HEK293 (cell line): Measurements from ENCODE around the gene CUL7.

Experiments
- GLI4 ChIP-seq: fragments of 450-650 bp; formaldehyde crosslinking; IDR thresholded peaks from 2 replicates; pipeline ENCODE4 v1.5.1; 2016; ENCODE audit warnings: missing biosample characterization, missing genetic modification characterization
- KLF10 ChIP-seq: fragments of 450-650 bp; IDR thresholded peaks from 2 replicates; pipeline ENCODE4 v1.5.1; 2018; ENCODE audit warnings: missing biosample characterization, mild to moderate bottlenecking, missing genetic modification characterization
- KLF16 ChIP-seq: fragments of 450-650 bp; formaldehyde crosslinking; IDR thresholded peaks from 2 replicates; pipeline ENCODE4 v1.5.1; 2017; ENCODE audit warnings: missing biosample characterization, missing genetic modification characterization
- KLF9 ChIP-seq: fragments of 450-650 bp; formaldehyde crosslinking; IDR thresholded peaks from 2 replicates; pipeline ENCODE4 v1.5.1; 2016; ENCODE audit warnings: missing biosample characterization, missing genetic modification characterization, low read depth
- MYNN ChIP-seq: fragments of 450-650 bp; formaldehyde crosslinking; IDR thresholded peaks from 2 replicates; pipeline ENCODE4 v1.5.1; 2016; ENCODE audit warnings: missing biosample characterization, missing genetic modification characterization, borderline replicate concordance
- SCRT2 ChIP-seq: fragments of 450-650 bp; formaldehyde crosslinking; IDR thresholded peaks from 2 replicates; pipeline ENCODE4 v1.5.1; 2016; ENCODE audit warnings: missing biosample characterization, missing genetic modification characterization
- SETDB1 ChIP-seq: IDR thresholded peaks from one replicate; pipeline ENCODE4 v1.6.1; 2017; ENCODE audit warnings: mild to moderate bottlenecking, low read length, moderate library complexity, mixed read lengths; ENCODE audit not compliant: insufficient read length
- SP2 ChIP-seq: fragments of 450-650 bp; formaldehyde crosslinking; IDR thresholded peaks from 2 replicates; pipeline ENCODE4 v1.5.1; 2016; ENCODE audit warnings: missing biosample characterization, missing genetic modification characterization
- ZBTB11 ChIP-seq: fragments of 450-650 bp; formaldehyde crosslinking; conservative IDR thresholded peaks from 2 replicates; pipeline ENCODE4 v1.5.1; 2016; ENCODE audit warnings: low read depth, missing biosample characterization, missing genetic modification characterization
- ZBTB17 ChIP-seq: fragments of 450-650 bp; formaldehyde crosslinking; IDR thresholded peaks from 2 replicates; pipeline ENCODE4 v1.5.1; 2016; ENCODE audit warnings: missing biosample characterization, missing genetic modification characterization
- ZBTB48 ChIP-seq: fragments of 450-650 bp; formaldehyde crosslinking; IDR thresholded peaks from 2 replicates; pipeline ENCODE4 v1.5.1; 2016; ENCODE audit warnings: missing biosample characterization, missing genetic modification characterization
- ZIC2 ChIP-seq: fragments of 450-650 bp; formaldehyde crosslinking; IDR thresholded peaks from 2 replicates; pipeline ENCODE4 v1.5.1; 2016; ENCODE audit warnings: missing biosample characterization, missing genetic modification characterization
- ZNF114 ChIP-seq: fragments of 450-650 bp; formaldehyde crosslinking; IDR thresholded peaks from 2 replicates; pipeline ENCODE4 v1.5.0; 2017; ENCODE audit warnings: missing biosample characterization, missing genetic modification characterization
- ZNF140 ChIP-seq: fragments of 450-650 bp; formaldehyde crosslinking; IDR thresholded peaks from 2 replicates; pipeline ENCODE4 v1.5.1; 2016; ENCODE audit warnings: missing biosample characterization, missing genetic modification characterization
- ZNF16 ChIP-seq: fragments of 450-650 bp; formaldehyde crosslinking; IDR thresholded peaks from 2 replicates; pipeline ENCODE4 v1.5.1; 2016; ENCODE audit warnings: low read depth, missing biosample characterization, missing genetic modification characterization
- ZNF223 ChIP-seq: fragments of 450-650 bp; formaldehyde crosslinking; IDR thresholded peaks from 2 replicates; pipeline ENCODE4 v1.5.1; 2016; ENCODE audit warnings: missing biosample characterization, missing genetic modification characterization
- ZNF26 ChIP-seq: fragments of 450-650 bp; formaldehyde crosslinking; IDR thresholded peaks from 2 replicates; pipeline ENCODE4 v1.5.1; 2016; ENCODE audit warnings: missing biosample characterization, missing genetic modification characterization
- ZNF398 ChIP-seq: fragments of 450-650 bp; formaldehyde crosslinking; IDR thresholded peaks from 2 replicates; pipeline ENCODE4 v1.5.1; 2017; ENCODE audit warnings: missing biosample characterization, missing genetic modification characterization
- ZNF404 ChIP-seq: fragments of 450-650 bp; formaldehyde crosslinking; IDR thresholded peaks from 2 replicates; pipeline ENCODE4 v1.5.1; 2017; ENCODE audit warnings: missing biosample characterization, missing genetic modification characterization
- ZNF423 ChIP-seq: fragments of 450-650 bp; formaldehyde crosslinking; IDR thresholded peaks from 2 replicates; pipeline ENCODE4 v1.5.1; 2016; ENCODE audit warnings: missing biosample characterization, missing genetic modification characterization
- ZNF426 ChIP-seq: fragments of 450-650 bp; formaldehyde crosslinking; IDR thresholded peaks from 2 replicates; pipeline ENCODE4 v1.5.1; 2017; ENCODE audit warnings: missing biosample characterization, missing genetic modification characterization, mild to moderate bottlenecking, inconsistent platforms, moderate library complexity
- ZNF529 ChIP-seq: fragments of 450-650 bp; formaldehyde crosslinking; IDR thresholded peaks from 2 replicates; pipeline ENCODE4 v1.5.1; 2017; ENCODE audit warnings: missing genetic modification characterization, missing biosample characterization; ENCODE audit not compliant: insufficient replicate concordance
- ZNF558 ChIP-seq: fragments of 450-650 bp; formaldehyde crosslinking; IDR thresholded peaks from 2 replicates; pipeline ENCODE4 v1.5.1; 2016; ENCODE audit warnings: missing biosample characterization, missing genetic modification characterization
- ZNF596 ChIP-seq: fragments of 450-650 bp; IDR thresholded peaks from 2 replicates; pipeline ENCODE4 v1.5.0; 2018; ENCODE audit warnings: missing biosample characterization, mild to moderate bottlenecking, missing genetic modification characterization, moderate library complexity
- ZNF658 ChIP-seq: fragments of 450-650 bp; formaldehyde crosslinking; IDR thresholded peaks from 2 replicates; pipeline ENCODE4; 2016; ENCODE audit warnings: missing biosample characterization, missing genetic modification characterization
- ZNF701 ChIP-seq: fragments of 450-650 bp; formaldehyde crosslinking; IDR thresholded peaks from 2 replicates; pipeline ENCODE4 v1.5.1; 2016; ENCODE audit warnings: missing biosample characterization, missing genetic modification characterization
- ZNF747 ChIP-seq: fragments of 450-650 bp; formaldehyde crosslinking; IDR thresholded peaks from 2 replicates; pipeline ENCODE4 v1.5.1; 2016; ENCODE audit warnings: missing biosample characterization, missing genetic modification characterization
- ZNF768 ChIP-seq: fragments of 450-650 bp; formaldehyde crosslinking; IDR thresholded peaks from 2 replicates; pipeline ENCODE4 v1.5.1; 2018; ENCODE audit warnings: missing biosample characterization, mild to moderate bottlenecking, missing genetic modification characterization
- ZNF830 ChIP-seq: fragments of 450-650 bp; IDR thresholded peaks from 2 replicates; pipeline ENCODE4 v1.5.0; 2018; ENCODE audit warnings: missing biosample characterization, missing genetic modification characterization, low read depth, mild to moderate bottlenecking, moderate library complexity
- ZSCAN23 ChIP-seq: fragments of 450-650 bp; formaldehyde crosslinking; IDR thresholded peaks from 2 replicates; pipeline ENCODE4 v1.5.1; 2016; ENCODE audit warnings: missing biosample characterization, missing genetic modification characterization
- TF ChIP-seq, protein P1 (sequence below): fragments of 450-650 bp; formaldehyde crosslinking; IDR thresholded peaks from 2 replicates; pipeline ENCODE4 v1.5.1; 2016; ENCODE audit warnings: missing biosample characterization, missing genetic modification characterization
- TF ChIP-seq, protein P2 (sequence below): fragments of 450-650 bp; formaldehyde crosslinking; IDR thresholded peaks from 2 replicates; pipeline ENCODE4 v1.5.1; 2017; ENCODE audit warnings: missing biosample characterization, missing genetic modification characterization

Gene CUL7

GRCh38 chr6:43013097-43013842, 40.4 kb downstream of the CUL7 start (continued):
- TF ChIP-seq ZBTB11 (tag by site-specific recombination), result no peak
- no peak for TF ChIP-seq ZNF747
- no peak for TF ChIP-seq KLF10 (tag by site-specific recombination)
- TF ChIP-seq ZNF426 (tag by site-specific recombination), result no peak
- TF ChIP-seq ZNF658 (tag by site-specific recombination), result no peak
- TF ChIP-seq ZNF223 (tag by site-specific recombination), result no peak
- TF ChIP-seq ZNF404 (tag by site-specific recombination), result no peak
- TF ChIP-seq ZNF701 (tag by site-specific recombination), result no peak
- TF ChIP-seq ZNF26 (tag by site-specific recombination), result no peak
- TF ChIP-seq, protein P1, sequence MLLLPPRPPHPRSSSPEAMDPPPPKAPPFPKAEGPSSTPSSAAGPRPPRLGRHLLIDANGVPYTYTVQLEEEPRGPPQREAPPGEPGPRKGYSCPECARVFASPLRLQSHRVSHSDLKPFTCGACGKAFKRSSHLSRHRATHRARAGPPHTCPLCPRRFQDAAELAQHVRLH (tag by site-specific recombination), result peak; percentile 61; the same call in 1 of the 2 replicates
- TF ChIP-seq ZNF558 (tag by site-specific recombination), result no peak
- no peak for TF ChIP-seq ZNF140
- 0 out of 2 replicates have a peak, but pooled peaks have one; percentile 54 for TF ChIP-seq ZBTB48 (tag by site-specific recombination)
- TF ChIP-seq SETDB1, result no peak
- no peak for TF ChIP-seq ZNF529 (tag by site-specific recombination)
- no peak for TF ChIP-seq ZIC2 (tag by site-specific recombination)
- no peak for TF ChIP-seq ZNF830 (tag by site-specific recombination)
- no peak for TF ChIP-seq ZNF768 (tag by site-specific recombination)
- TF ChIP-seq GLI4 (tag by site-specific recombination), result no peak
- TF ChIP-seq ZNF114, result no peak
- peak; percentile 84 for TF ChIP-seq ZNF398 (tag by site-specific recombination)
- no peak for TF ChIP-seq MYNN
- peak; percentile 22; the same call in 1 of the 2 replicates for TF ChIP-seq ZBTB17
- TF ChIP-seq ZNF16 (tag by site-specific recombination), result no peak
- no peak for TF ChIP-seq SCRT2 (tag by site-specific recombination)
- TF ChIP-seq KLF9 (tag by site-specific recombination), result peak; percentile 90
- peak; percentile 64; the same call in 1 of the 2 replicates for TF ChIP-seq KLF16 (tag by site-specific recombination)
- TF ChIP-seq SP2 (tag by site-specific recombination), result 0 out of 2 replicates have a peak, but pooled peaks have one; percentile 45
- TF ChIP-seq ZNF596 (tag by site-specific recombination), result no peak
- TF ChIP-seq, protein P2, sequence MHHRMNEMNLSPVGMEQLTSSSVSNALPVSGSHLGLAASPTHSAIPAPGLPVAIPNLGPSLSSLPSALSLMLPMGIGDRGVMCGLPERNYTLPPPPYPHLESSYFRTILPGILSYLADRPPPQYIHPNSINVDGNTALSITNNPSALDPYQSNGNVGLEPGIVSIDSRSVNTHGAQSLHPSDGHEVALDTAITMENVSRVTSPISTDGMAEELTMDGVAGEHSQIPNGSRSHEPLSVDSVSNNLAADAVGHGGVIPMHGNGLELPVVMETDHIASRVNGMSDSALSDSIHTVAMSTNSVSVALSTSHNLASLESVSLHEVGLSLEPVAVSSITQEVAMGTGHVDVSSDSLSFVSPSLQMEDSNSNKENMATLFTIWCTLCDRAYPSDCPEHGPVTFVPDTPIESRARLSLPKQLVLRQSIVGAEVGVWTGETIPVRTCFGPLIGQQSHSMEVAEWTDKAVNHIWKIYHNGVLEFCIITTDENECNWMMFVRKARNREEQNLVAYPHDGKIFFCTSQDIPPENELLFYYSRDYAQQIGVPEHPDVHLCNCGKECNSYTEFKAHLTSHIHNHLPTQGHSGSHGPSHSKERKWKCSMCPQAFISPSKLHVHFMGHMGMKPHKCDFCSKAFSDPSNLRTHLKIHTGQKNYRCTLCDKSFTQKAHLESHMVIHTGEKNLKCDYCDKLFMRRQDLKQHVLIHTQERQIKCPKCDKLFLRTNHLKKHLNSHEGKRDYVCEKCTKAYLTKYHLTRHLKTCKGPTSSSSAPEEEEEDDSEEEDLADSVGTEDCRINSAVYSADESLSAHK (tag by site-specific recombination), result no peak
- no peak for TF ChIP-seq ZNF423 (tag by site-specific recombination)
- TF ChIP-seq ZSCAN23, result no peak
